Measurements from ENCODE around the gene COL9A3. TPM values are rescaled to one million over a fixed set of nuclear protein-coding genes. Genes with fewer than 3 reads are reported as not detected.
A peak's percentile ranks its signal among the peaks of the same experiment; 100 is the strongest.

Gene COL9A3
- total and polyA plus RNA-seq, 12 donors, result 0.45 to 15.2 (median 2.3) TPM

- Histone ChIP-seq H3K36me3 (no peaks in the 10 kb centered on the region), H3K27me3 (peaks cover 13 to 32% (median 23%) of the 10 kb centered on the region in 7 donors), H3K4me3 (no peak overlapping the region), H3K4me1 (peaks cover 17 to 52% (median 35%) of the 10 kb centered on the region in 9 donors), H3K9me3 (no peaks in the 10 kb centered on the region), H3K27ac (no peak overlapping the region)
- ATAC-seq (no peak), DNase-seq (no peak)
- intact Hi-C loops (cut with DNase I), result no loop called here
- TF ChIP-seq CTCF (IDR thresholded peaks at IDR 0.05), result no peak
- WGBS, 2 donors, result 92% methylated on average over 19 of the region's 19 CpGs
These were observed 4.3 kb downstream of the COL9A3 start for GRCh38 chr20:62820962-62821725.

- 90 to 93% methylated on average over 12 of the region's 12 CpGs for WGBS, 2 donors
- H3K4me1 ChIP-seq, result peaks cover 12 to 46% (median 30%) of the 10 kb centered on the region in 9 donors
- intact Hi-C loops (cut with DNase I), result no loop called here
- H3K27me3 ChIP-seq, result peaks cover 9 to 26% (median 16%) of the 10 kb centered on the region in 7 donors
- ATAC-seq, result no peak
- no peak overlapping the region for H3K27ac ChIP-seq
- H3K9me3 ChIP-seq, result no peaks in the 10 kb centered on the region
- no peaks in the 10 kb centered on the region for H3K36me3 ChIP-seq
- DNase-seq, result no peak
- H3K4me3 ChIP-seq, result no peak overlapping the region
- no peak for TF ChIP-seq CTCF (IDR thresholded peaks at IDR 0.05)
These were observed 4.9 kb downstream of the COL9A3 start for GRCh38 chr20:62821726-62822210.

- peaks cover 12 to 44% (median 30%) of the 10 kb centered on the region in 9 donors for H3K4me1 ChIP-seq
- H3K9me3 ChIP-seq, result no peaks in the 10 kb centered on the region
- H3K27me3 ChIP-seq, result peaks cover 6 to 22% (median 11%) of the 10 kb centered on the region in 7 donors
- WGBS, 2 donors, result 83 to 85% methylated on average over 7 of the region's 7 CpGs
- H3K36me3 ChIP-seq, result no peaks in the 10 kb centered on the region
- DNase-seq (no peak), ATAC-seq (no peak)
- H3K4me3 ChIP-seq, result no peak overlapping the region
- intact Hi-C loops (cut with DNase I), result no loop called here
- no peak overlapping the region for H3K27ac ChIP-seq
- no peak for TF ChIP-seq CTCF (IDR thresholded peaks at IDR 0.05)
These were observed 5.5 kb downstream of the COL9A3 start for GRCh38 chr20:62822239-62822787.

GRCh38 chr20:62822788-62823651 is 6.2 kb downstream of the COL9A3 start:
- intact Hi-C loops (cut with DNase I), result no loop called here
- Histone ChIP-seq H3K4me1 (peaks cover 12 to 37% (median 27%) of the 10 kb centered on the region in 9 donors), H3K27ac (no peak overlapping the region), H3K4me3 (no peak overlapping the region), H3K9me3 (no peaks in the 10 kb centered on the region), H3K36me3 (no peaks in the 10 kb centered on the region), H3K27me3 (peaks cover 0 to 15% (median 4%) of the 10 kb centered on the region in 7 donors)
- ATAC-seq (no peak), DNase-seq (no peak)
- WGBS, 2 donors, result 88 to 89% methylated on average over 24 of the region's 24 CpGs
- peak in 1 of 9 donors; percentile 29 for TF ChIP-seq CTCF (IDR thresholded peaks at IDR 0.05)

Data from heart right ventricle (tissue), 16 donors.